Calu3 (cell line): ENCODE results near the gene FNDC3B. TPM values are rescaled to one million over a fixed set of nuclear protein-coding genes. Genes with fewer than 3 reads are reported as not detected.
A peak's percentile ranks its signal among the peaks of the same experiment; 100 is the strongest.

Experiments used
- BruUV-seq: library from RNA; stranded (reverse); fragments of 400-500 nt; replicated peaks from 2 replicates; lab custom pipeline; 2021; lab: Mats Ljungman, UMichigan
- CTCF ChIA-PET: fragments of 300-600 bp; sonication (Branson Sonifier 250); formaldehyde crosslinking; loops from one replicate; lab custom pipeline; 2022; ENCODE audit warnings: antibody characterized with exemption; lab: Charles Lee
- DNase-seq: peaks from one replicate; pipeline ENCODE4 v3.0.0; 2022
- H3K27ac Mint-ChIP-seq: one replicate; pipeline ENCODE4 v1.8.0; 2022; ENCODE audit warnings: mixed read lengths; ENCODE audit not compliant: unreplicated experiment
- H3K27me3 Mint-ChIP-seq: one replicate; pipeline ENCODE4 v1.8.0; 2022; ENCODE audit warnings: mixed read lengths; ENCODE audit not compliant: unreplicated experiment
- H3K36me3 Mint-ChIP-seq: one replicate; pipeline ENCODE4 v1.8.0; 2022; ENCODE audit warnings: mild to moderate bottlenecking, moderate library complexity, mixed read lengths; ENCODE audit not compliant: insufficient read depth, unreplicated experiment
- H3K4me1 Mint-ChIP-seq: one replicate; pipeline ENCODE4 v1.8.0; 2022; ENCODE audit warnings: mild to moderate bottlenecking, low read depth, mixed read lengths; ENCODE audit not compliant: unreplicated experiment
- H3K4me3 Mint-ChIP-seq: one replicate; pipeline ENCODE4 v1.8.0; 2022; ENCODE audit warnings: mild to moderate bottlenecking, low read depth, moderate library complexity, mixed read lengths; ENCODE audit not compliant: unreplicated experiment
- H3K9me3 Mint-ChIP-seq: one replicate; pipeline ENCODE4 v1.8.0; 2022; ENCODE audit warnings: low read depth, mixed read lengths; ENCODE audit not compliant: unreplicated experiment
- CTCF ChIP-seq: fragments of 200-600 bp; IDR thresholded peaks from one replicate; pipeline ENCODE4 v1.8.0; 2022; ENCODE audit warnings: antibody characterized with exemption; ENCODE audit not compliant: unreplicated experiment
- intact Hi-C: fragments of 100-400 bp; cut with micrococcal nuclease; formaldehyde crosslinking; loops from one replicate; pipeline ENCODE4 v1.10.0; 2022; ENCODE audit not compliant: unreplicated experiment
- total RNA-seq: library from RNA; stranded (reverse); gene quantifications from 2 replicates; pipeline ENCODE4 v1.2.3, GENCODE V29; 2022

The FNDC3B gene
- total RNA-seq, 1 experiment from 2014 or later, result 453 TPM

- H3K9me3 Mint-ChIP-seq, result peaks cover 6% of the 10 kb centered on the region
- H3K27me3 Mint-ChIP-seq, result no peaks in the 10 kb centered on the region
- TF ChIP-seq CTCF, result no peak
- H3K4me3 Mint-ChIP-seq, result peak overlapping the region; percentile 91
- intact Hi-C loops, result loop anchor here (1.0 to 5.0 kb wide), 7 partner anchors 67 to 194 kb away; no protein-coding TSS in a partner anchor
- no peak for DNase-seq
- BruUV-seq, result TSS peak; percentile 73
- H3K27ac Mint-ChIP-seq, result peak overlapping the region; percentile 98
- peaks cover 54% of the 10 kb centered on the region for H3K4me1 Mint-ChIP-seq
- H3K36me3 Mint-ChIP-seq, result peaks cover 54% of the 10 kb centered on the region
- CTCF ChIA-PET, result interaction anchor here (0.6 to 3.0 kb wide), 11 partner anchors 72 to 309 kb away, joined by 3 to 23 read pairs (median 6); no protein-coding TSS in a partner anchor
These were observed 461 bp upstream of the FNDC3B start for GRCh38 chr3:172038798-172039435.

- no peaks in the 10 kb centered on the region for H3K9me3 Mint-ChIP-seq
- no TSS peak for BruUV-seq
- peak; percentile 93 for DNase-seq
These were observed 951 bp downstream of the FNDC3B start for GRCh38 chr3:172040078-172040980.

DNA sequence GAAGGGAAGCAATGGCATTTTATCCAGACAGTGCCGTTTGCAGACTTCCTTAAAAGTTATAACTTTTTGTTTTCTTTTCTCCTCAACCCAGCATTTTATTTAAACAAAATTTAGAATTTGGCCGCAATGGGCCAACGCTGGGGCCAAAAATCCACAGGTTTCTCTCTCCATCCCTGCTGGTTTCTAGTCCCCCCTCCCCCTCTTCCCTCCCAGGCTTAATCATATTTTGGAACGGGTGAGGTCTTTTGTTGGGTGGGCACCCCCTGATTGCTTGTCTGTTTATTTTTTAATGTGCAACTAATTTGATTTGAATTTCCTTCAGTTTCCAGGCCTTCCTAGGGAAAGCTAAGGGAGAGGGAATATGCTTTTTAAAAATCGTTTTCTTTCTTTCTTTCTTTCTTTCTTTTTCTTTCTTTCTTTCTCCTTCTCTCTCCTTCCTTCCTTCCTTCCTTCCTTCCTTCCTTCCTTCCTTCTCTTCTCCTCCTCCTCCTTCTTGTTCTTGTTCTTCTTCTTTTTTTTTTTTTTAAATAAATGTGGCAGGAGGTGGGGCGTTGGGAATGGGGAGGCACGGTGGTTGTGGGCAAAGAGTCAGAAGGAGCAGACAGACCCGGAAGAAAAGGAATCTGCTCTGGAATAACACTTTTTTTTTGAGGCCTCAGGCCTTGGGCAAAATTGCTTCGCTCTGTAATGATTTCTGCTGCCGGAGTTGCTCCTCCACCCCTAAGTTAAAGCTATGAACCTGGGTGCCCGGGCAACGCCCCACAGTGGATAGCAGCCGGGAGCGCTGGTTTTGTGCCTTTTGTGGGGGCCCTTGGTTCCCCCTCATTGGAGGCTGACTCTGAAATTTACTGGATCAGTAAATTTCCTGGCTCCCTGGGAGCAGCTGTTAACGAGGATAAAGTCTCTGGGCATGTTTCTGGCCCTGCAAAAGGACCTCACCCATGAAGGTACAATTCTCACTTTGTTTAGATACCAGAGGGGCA, 1.9 kb downstream of the FNDC3B start:
- CTCF ChIA-PET, result interaction anchor here (0.6 to 1.5 kb wide), 18 partner anchors 21 to 612 kb away, joined by 3 to 5 read pairs (median 4); partner anchors contain the start of gene PLD1
- no peak for TF ChIP-seq CTCF
- H3K36me3 Mint-ChIP-seq, result peaks cover 76% of the 10 kb centered on the region
- no peaks in the 10 kb centered on the region for H3K9me3 Mint-ChIP-seq
- H3K27ac Mint-ChIP-seq, result peak overlapping the region; percentile 88
- BruUV-seq, result TSS peak; percentile 51
- peaks cover 66% of the 10 kb centered on the region for H3K4me1 Mint-ChIP-seq
- intact Hi-C loops, result no loop called here
- no peaks in the 10 kb centered on the region for H3K27me3 Mint-ChIP-seq
- DNase-seq, result peak; percentile 55
- H3K4me3 Mint-ChIP-seq, result peak overlapping the region; percentile 91

More at GRCh38 chr3:172040078-172040980, 951 bp downstream of the FNDC3B start:
- intact Hi-C loops, result no loop called here
- H3K4me1 Mint-ChIP-seq, result peaks cover 59% of the 10 kb centered on the region
- H3K4me3 Mint-ChIP-seq, result peak overlapping the region; percentile 91
- H3K36me3 Mint-ChIP-seq, result peaks cover 68% of the 10 kb centered on the region
- CTCF ChIA-PET, result interaction anchor here (0.7 to 1.4 kb wide), 7 partner anchors 46 to 220 kb away, joined by 3 to 5 read pairs (median 3); no protein-coding TSS in a partner anchor
- no peaks in the 10 kb centered on the region for H3K27me3 Mint-ChIP-seq
- no peak for TF ChIP-seq CTCF
- H3K27ac Mint-ChIP-seq, result peak overlapping the region; percentile 98
